Measurements from ENCODE around the gene ADGRL2. TPM values are rescaled to one million over a fixed set of nuclear protein-coding genes. Genes with fewer than 3 reads are reported as not detected.

Gene ADGRL2
- total RNA-seq, 1 donor from 2014 or later: 70.8 TPM

GRCh38 chr1:81819613-81820012, 18.9 kb downstream of the ADGRL2 start:
- H3K4me1 Mint-ChIP-seq (ENCODE audit: low read depth): peaks cover 16% of the 10 kb centered on the region
- no peak overlapping the region for H3K27ac Mint-ChIP-seq

GRCh38 chr1:81820765-81821164, 20.0 kb downstream of the ADGRL2 start:
- Mint-ChIP-seq H3K27ac (no peak overlapping the region), H3K36me3 (ENCODE audit: insufficient read depth) (no peaks in the 10 kb centered on the region), H3K9me3 (ENCODE audit: low read depth) (no peaks in the 10 kb centered on the region), H3K4me3 (ENCODE audit: low read depth) (no peak overlapping the region), H3K4me1 (ENCODE audit: low read depth) (peaks cover 19% of the 10 kb centered on the region), H3K27me3 (no peaks in the 10 kb centered on the region)
- TF ChIP-seq, protein P1, sequence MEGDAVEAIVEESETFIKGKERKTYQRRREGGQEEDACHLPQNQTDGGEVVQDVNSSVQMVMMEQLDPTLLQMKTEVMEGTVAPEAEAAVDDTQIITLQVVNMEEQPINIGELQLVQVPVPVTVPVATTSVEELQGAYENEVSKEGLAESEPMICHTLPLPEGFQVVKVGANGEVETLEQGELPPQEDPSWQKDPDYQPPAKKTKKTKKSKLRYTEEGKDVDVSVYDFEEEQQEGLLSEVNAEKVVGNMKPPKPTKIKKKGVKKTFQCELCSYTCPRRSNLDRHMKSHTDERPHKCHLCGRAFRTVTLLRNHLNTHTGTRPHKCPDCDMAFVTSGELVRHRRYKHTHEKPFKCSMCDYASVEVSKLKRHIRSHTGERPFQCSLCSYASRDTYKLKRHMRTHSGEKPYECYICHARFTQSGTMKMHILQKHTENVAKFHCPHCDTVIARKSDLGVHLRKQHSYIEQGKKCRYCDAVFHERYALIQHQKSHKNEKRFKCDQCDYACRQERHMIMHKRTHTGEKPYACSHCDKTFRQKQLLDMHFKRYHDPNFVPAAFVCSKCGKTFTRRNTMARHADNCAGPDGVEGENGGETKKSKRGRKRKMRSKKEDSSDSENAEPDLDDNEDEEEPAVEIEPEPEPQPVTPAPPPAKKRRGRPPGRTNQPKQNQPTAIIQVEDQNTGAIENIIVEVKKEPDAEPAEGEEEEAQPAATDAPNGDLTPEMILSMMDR (IDR thresholded peaks at IDR 0.05; ENCODE audit: unreplicated experiment): no peak
- DNase-seq (ENCODE audit: low spot score, unreplicated experiment): no peak

More at GRCh38 chr1:81819613-81820012, 18.9 kb downstream of the ADGRL2 start:
- Mint-ChIP-seq H3K36me3 (ENCODE audit: insufficient read depth) (no peaks in the 10 kb centered on the region), H3K9me3 (ENCODE audit: low read depth) (no peaks in the 10 kb centered on the region), H3K27me3 (no peaks in the 10 kb centered on the region), H3K4me3 (ENCODE audit: low read depth) (no peak overlapping the region)
- TF ChIP-seq, protein P1 (IDR thresholded peaks at IDR 0.05; ENCODE audit: unreplicated experiment): no peak
- no peak for DNase-seq (ENCODE audit: low spot score, unreplicated experiment)

DNA sequence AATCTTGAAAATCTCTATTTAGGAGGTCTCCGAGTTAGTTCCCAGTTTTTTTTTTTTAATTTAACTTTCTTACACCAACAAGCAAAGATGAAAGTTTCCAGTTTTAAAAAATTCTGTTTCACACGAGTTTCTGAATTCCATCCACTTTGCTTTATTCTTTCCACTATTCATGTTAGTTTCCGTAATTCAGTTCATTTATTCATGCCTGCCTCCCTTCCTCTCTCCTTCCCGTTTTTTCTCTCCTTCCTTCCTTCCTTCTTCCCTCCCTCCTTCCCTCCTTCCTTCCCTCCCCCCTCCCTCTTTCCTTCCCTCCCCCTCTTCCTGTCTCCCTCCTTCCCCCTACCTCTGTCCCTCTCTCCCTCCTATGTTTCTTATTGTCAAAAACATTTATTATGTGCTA, 22.3 kb downstream of the ADGRL2 start:
- Mint-ChIP-seq H3K4me1 (ENCODE audit: low read depth) (peaks cover 19% of the 10 kb centered on the region), H3K36me3 (ENCODE audit: insufficient read depth) (peaks cover under 1% of the 10 kb centered on the region), H3K4me3 (ENCODE audit: low read depth) (no peak overlapping the region), H3K27me3 (no peaks in the 10 kb centered on the region), H3K27ac (no peak overlapping the region), H3K9me3 (ENCODE audit: low read depth) (no peaks in the 10 kb centered on the region)
- no peak for DNase-seq (ENCODE audit: low spot score, unreplicated experiment)
- TF ChIP-seq, protein P1 (IDR thresholded peaks at IDR 0.05; ENCODE audit: unreplicated experiment): no peak

GRCh38 chr1:81824759-81825158, 24.0 kb downstream of the ADGRL2 start:
- Mint-ChIP-seq H3K27me3 (no peaks in the 10 kb centered on the region), H3K27ac (no peak overlapping the region), H3K36me3 (ENCODE audit: insufficient read depth) (peaks cover 1% of the 10 kb centered on the region), H3K4me1 (ENCODE audit: low read depth) (peaks cover 9% of the 10 kb centered on the region), H3K4me3 (ENCODE audit: low read depth) (no peak overlapping the region), H3K9me3 (ENCODE audit: low read depth) (no peaks in the 10 kb centered on the region)
- no peak for DNase-seq (ENCODE audit: low spot score, unreplicated experiment)
- TF ChIP-seq, protein P1 (IDR thresholded peaks at IDR 0.05; ENCODE audit: unreplicated experiment): no peak

DNA sequence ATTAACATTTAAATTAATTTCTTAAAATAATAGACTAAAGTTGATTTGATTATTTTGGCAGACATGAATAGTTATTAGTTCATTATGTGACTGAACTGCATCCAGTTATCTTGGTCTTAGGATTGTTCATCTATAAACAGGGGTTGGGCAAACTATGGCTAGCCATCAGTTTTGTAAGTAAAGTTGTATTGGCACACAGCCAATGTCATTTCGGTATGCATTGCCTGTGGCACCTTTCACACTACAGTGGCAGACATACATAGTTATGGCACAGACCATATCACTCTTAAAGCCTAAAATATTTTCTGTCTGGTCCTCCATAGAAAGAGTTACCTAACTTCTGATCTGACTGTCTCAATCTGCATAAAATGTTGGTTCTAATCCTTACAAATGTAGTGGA, 27.2 kb downstream of the ADGRL2 start:
- peaks cover 1% of the 10 kb centered on the region for H3K36me3 Mint-ChIP-seq (ENCODE audit: insufficient read depth)
- H3K27me3 Mint-ChIP-seq: no peaks in the 10 kb centered on the region
- DNase-seq (ENCODE audit: low spot score, unreplicated experiment): no peak
- no peak overlapping the region for H3K27ac Mint-ChIP-seq
- peaks cover 12% of the 10 kb centered on the region for H3K4me1 Mint-ChIP-seq (ENCODE audit: low read depth)
- no peak overlapping the region for H3K4me3 Mint-ChIP-seq (ENCODE audit: low read depth)
- TF ChIP-seq, protein P1 (IDR thresholded peaks at IDR 0.05; ENCODE audit: unreplicated experiment): no peak
- no peaks in the 10 kb centered on the region for H3K9me3 Mint-ChIP-seq (ENCODE audit: low read depth)
